PC-3 (cell line): ENCODE results near the gene KXD1.

Experiments
- EZH2 ChIP-seq: fragments of 300-600 bp; sonication (generic); IDR thresholded peaks from one replicate; pipeline ENCODE4 v1.6.1; 2017; ENCODE audit warnings: antibody characterized with exemption, mild to moderate bottlenecking, low read length; ENCODE audit not compliant: unreplicated experiment
- TF ChIP-seq, protein P1 (sequence below): fragments of 300-600 bp; sonication (generic); conservative IDR thresholded peaks from 2 replicates; pipeline ENCODE4 v1.5.1; 2017; ENCODE audit warnings: antibody characterized with exemption, low read depth, mild to moderate bottlenecking, low read length

DNA sequence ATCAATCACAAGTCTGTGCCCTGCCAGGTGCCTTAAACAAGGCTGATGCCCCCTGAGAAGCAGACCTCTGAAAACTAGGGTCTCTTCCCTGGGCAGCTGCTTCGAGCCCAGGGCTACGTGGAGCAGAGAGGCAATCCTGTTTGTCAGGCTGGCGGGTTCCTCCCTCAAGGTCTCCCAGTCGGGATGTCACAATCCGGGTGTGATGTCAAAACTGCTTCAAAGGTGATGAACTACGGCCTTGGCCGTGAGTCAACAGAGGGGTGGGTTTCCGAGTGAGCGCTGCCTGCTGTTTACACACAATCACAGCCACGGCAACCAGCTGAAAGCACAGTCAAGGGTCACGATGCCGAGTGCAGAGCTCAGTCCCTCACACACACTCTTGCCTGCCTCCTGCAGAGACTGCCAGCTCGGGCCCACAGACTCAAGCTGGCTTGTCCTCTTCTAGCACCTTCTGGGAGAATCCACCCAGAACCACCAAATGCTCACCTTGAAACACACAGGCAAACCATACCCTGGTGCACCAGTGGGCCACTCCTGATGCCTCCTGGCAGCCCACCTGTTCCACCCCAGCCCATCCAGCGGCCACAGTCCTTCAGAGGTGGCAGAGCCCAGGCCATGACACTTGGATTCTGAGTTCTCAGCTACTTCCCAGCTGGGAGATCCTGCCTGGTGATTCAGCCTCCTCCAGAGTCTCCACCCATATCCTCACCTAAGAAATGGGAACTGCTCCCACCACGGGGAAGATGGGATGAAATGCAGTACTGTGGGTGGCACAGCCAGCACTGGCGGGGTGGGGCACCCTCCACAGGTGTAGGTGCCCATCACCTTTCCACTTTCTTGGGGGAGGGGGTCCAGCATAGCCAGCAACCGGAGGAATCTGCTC, 42.6 kb upstream of the KXD1 start:
- TF ChIP-seq, protein P1, sequence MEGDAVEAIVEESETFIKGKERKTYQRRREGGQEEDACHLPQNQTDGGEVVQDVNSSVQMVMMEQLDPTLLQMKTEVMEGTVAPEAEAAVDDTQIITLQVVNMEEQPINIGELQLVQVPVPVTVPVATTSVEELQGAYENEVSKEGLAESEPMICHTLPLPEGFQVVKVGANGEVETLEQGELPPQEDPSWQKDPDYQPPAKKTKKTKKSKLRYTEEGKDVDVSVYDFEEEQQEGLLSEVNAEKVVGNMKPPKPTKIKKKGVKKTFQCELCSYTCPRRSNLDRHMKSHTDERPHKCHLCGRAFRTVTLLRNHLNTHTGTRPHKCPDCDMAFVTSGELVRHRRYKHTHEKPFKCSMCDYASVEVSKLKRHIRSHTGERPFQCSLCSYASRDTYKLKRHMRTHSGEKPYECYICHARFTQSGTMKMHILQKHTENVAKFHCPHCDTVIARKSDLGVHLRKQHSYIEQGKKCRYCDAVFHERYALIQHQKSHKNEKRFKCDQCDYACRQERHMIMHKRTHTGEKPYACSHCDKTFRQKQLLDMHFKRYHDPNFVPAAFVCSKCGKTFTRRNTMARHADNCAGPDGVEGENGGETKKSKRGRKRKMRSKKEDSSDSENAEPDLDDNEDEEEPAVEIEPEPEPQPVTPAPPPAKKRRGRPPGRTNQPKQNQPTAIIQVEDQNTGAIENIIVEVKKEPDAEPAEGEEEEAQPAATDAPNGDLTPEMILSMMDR: no peak
- no peak for TF ChIP-seq EZH2
